HCT116 (cell line): ENCODE measurements around the gene CHERP. TPM values are rescaled to one million over a fixed set of nuclear protein-coding genes. Genes with fewer than 3 reads are reported as not detected.

Source experiments
- ATAC-seq: fragments of 200-7000 bp; cut with Tn5 transposase; 2 replicates; pipeline ENCODE4 v1.9.1; 2020; ENCODE audit warnings: mild to moderate bottlenecking, moderate library complexity
- BruUV-seq: library from RNA; stranded (reverse); fragments of 400-500 nt; replicated peaks from 2 replicates; lab custom pipeline; 2021; lab: Mats Ljungman, UMichigan
- CTCF ChIA-PET: fragments of 300-600 bp; sonication (Branson Sonifier 250); formaldehyde crosslinking; loops from one replicate; lab custom pipeline; 2021; ENCODE audit warnings: antibody characterized with exemption; lab: Charles Lee
- POLR2A ChIA-PET: fragments of 300-600, 350-600 bp; sonication (Branson Sonifier 250); formaldehyde crosslinking; loops from one replicate; lab custom pipeline; 2021; ENCODE audit warnings: antibody characterized with exemption; lab: Charles Lee
- RAD21 ChIA-PET, 2 experiments: fragments of 300-600 bp; sonication (Branson Sonifier 250); formaldehyde crosslinking; loops; one replicate each; lab custom pipeline; 2023; ENCODE audit warnings: low total read pairs in 2 of 2; ENCODE audit not compliant: uncharacterized antibody in 2 of 2, unreplicated experiment in 2 of 2, low non-redundant PET in 1 of 2; lab: Charles Lee
- DNase-seq: peaks from one replicate; pipeline ENCODE4 v3.0.0-alpha.2; 2010; ENCODE audit warnings: low read depth, low spot score
- H2AFZ ChIP-seq: fragments of 200-600 bp; shearing (Covaris generic), sonication (generic); 2 replicates; pipeline ENCODE4 v1.6.1; 2017; ENCODE audit warnings: low read depth, mixed run types, mixed read lengths, antibody characterized with exemption, low read length; ENCODE audit not compliant: poor library complexity, severe bottlenecking
- H3K27ac ChIP-seq: 2 replicates; pipeline ENCODE4 v1.5.1; 2012; ENCODE audit warnings: low read depth, low read length
- H3K27me3 ChIP-seq: fragments of 200-600 bp; sonication (generic); 2 replicates; pipeline ENCODE4 v1.6.1; 2016; ENCODE audit warnings: mixed run types, low read length, mixed read lengths; ENCODE audit not compliant: insufficient read depth
- H3K36me3 ChIP-seq, 2 experiments: fragments of 200-500 bp in 1 of 2; fragments of 200-600 bp in 1 of 2; sonication (Bioruptor generic) in 1 of 2; sonication (generic) in 1 of 2; 2 replicates each; pipeline versions ENCODE4 v1.5.1 to v1.6.1; 2014 to 2016; ENCODE audit warnings: low read length in 2 of 2, inconsistent platforms in 1 of 2, mixed read lengths in 1 of 2, mixed run types in 1 of 2; ENCODE audit not compliant: insufficient read depth in 2 of 2, control insufficient read depth in 1 of 2
- H3K4me1 ChIP-seq, 2 experiments: fragments of 200-600 bp in 1 of 2; sonication (generic) in 1 of 2; 2 replicates each; pipeline versions ENCODE4 v1.5.1 to v1.6.1; 2012 to 2017; ENCODE audit warnings: low read length in 2 of 2, inconsistent platforms in 1 of 2, mild to moderate bottlenecking in 1 of 2, mixed read lengths in 1 of 2, mixed run types in 1 of 2, moderate library complexity in 1 of 2; ENCODE audit not compliant: insufficient read depth in 2 of 2, control insufficient read depth in 1 of 2
- H3K4me2 ChIP-seq: fragments of 200-600 bp; sonication (generic); 2 replicates; pipeline ENCODE4 v1.6.1; 2017; ENCODE audit warnings: mixed run types, low read length, mixed read lengths
- H3K4me3 ChIP-seq, 2 experiments: fragments of 200-600 bp in 1 of 2; sonication (generic) in 1 of 2; replicated peaks in 1 of 2; 2 replicates each; pipeline ENCODE4 v1.5.1; 2011 to 2016; ENCODE audit warnings: low read length in 2 of 2, control low read depth in 1 of 2, low read depth in 1 of 2, mild to moderate bottlenecking in 1 of 2, mixed read lengths in 1 of 2, mixed run types in 1 of 2
- H3K79me2 ChIP-seq: fragments of 200-600 bp; sonication (generic); 2 replicates; pipeline ENCODE4 v1.6.1; 2017; ENCODE audit warnings: mild to moderate bottlenecking, mixed run types, low read length, moderate library complexity, mixed read lengths; ENCODE audit not compliant: insufficient read depth
- H3K9ac ChIP-seq: fragments of 200-600 bp; sonication (generic); 2 replicates; pipeline ENCODE4 v1.6.1; 2016; ENCODE audit warnings: low read length, mixed read lengths
- H3K9me2 ChIP-seq: fragments of 200-600 bp; sonication (generic), shearing (Covaris generic); 2 replicates; pipeline ENCODE4 v1.6.1; 2017; ENCODE audit warnings: mixed run types, mild to moderate bottlenecking, moderate library complexity; ENCODE audit not compliant: insufficient read depth
- H3K9me3 ChIP-seq, 2 experiments: fragments of 200-500 bp in 1 of 2; fragments of 200-600 bp in 1 of 2; sonication (Bioruptor generic) in 1 of 2; sonication (generic) in 1 of 2; 2 replicates each; pipeline ENCODE4 v1.6.1; 2014 to 2017; ENCODE audit warnings: low read length in 2 of 2, mixed read lengths in 2 of 2, inconsistent platforms in 1 of 2, low read depth in 1 of 2, mild to moderate bottlenecking in 1 of 2, mixed run types in 1 of 2, moderate library complexity in 1 of 2; ENCODE audit not compliant: control insufficient read depth in 1 of 2, insufficient read depth in 1 of 2
- H4K20me1 ChIP-seq: fragments of 200-600 bp; sonication (generic), shearing (Covaris generic); 2 replicates; pipeline ENCODE4 v1.6.1; 2017; ENCODE audit warnings: mixed run types, mild to moderate bottlenecking, moderate library complexity; ENCODE audit not compliant: insufficient read depth
- ATF3 ChIP-seq: IDR thresholded peaks from 2 replicates; pipeline ENCODE4 v1.6.1; 2012
- CBX3 ChIP-seq: IDR thresholded peaks from 2 replicates; pipeline ENCODE4 v1.6.1; 2012; ENCODE audit warnings: low read depth
- EGR1 ChIP-seq: IDR thresholded peaks from 2 replicates; pipeline ENCODE4 v1.6.1; 2012; ENCODE audit warnings: low read depth
- ELF1 ChIP-seq: IDR thresholded peaks from 2 replicates; pipeline ENCODE4 v1.6.1; 2012; ENCODE audit warnings: low read depth, borderline replicate concordance
- EZH2 ChIP-seq: fragments of 200-600 bp; sonication (generic); IDR thresholded peaks from 2 replicates; pipeline ENCODE4 v1.6.1; 2017; ENCODE audit warnings: antibody characterized with exemption, mixed run types
- FOSL1 ChIP-seq: IDR thresholded peaks from 2 replicates; pipeline ENCODE4 v1.6.1; 2012; ENCODE audit warnings: low read depth
- POLR2A ChIP-seq: IDR thresholded peaks from 2 replicates; pipeline ENCODE4 v1.7.0; 2011; ENCODE audit warnings: borderline replicate concordance; ENCODE audit not compliant: insufficient read depth, insufficient read length; ENCODE audit errors: extremely low read depth
- POLR2AphosphoS5 ChIP-seq: IDR thresholded peaks from 2 replicates; pipeline ENCODE4 v1.6.1; 2011; ENCODE audit warnings: mild to moderate bottlenecking, low read depth, low read length, moderate library complexity
- SIN3A ChIP-seq: IDR thresholded peaks from 2 replicates; pipeline ENCODE4 v1.6.1; 2012; ENCODE audit warnings: low read depth
- SP1 ChIP-seq: IDR thresholded peaks from 2 replicates; pipeline ENCODE4 v1.6.1; 2012; ENCODE audit warnings: low read depth
- TCF7L2 ChIP-seq: IDR thresholded peaks from 2 replicates; pipeline ENCODE4 v1.7.0; 2011; ENCODE audit warnings: borderline replicate concordance, inconsistent platforms; ENCODE audit not compliant: insufficient read depth, insufficient read length; ENCODE audit errors: extremely low read depth
- YY1 ChIP-seq: IDR thresholded peaks from 2 replicates; pipeline ENCODE4 v1.6.1; 2011; ENCODE audit warnings: low read length, low read depth, moderate library complexity, mild to moderate bottlenecking; ENCODE audit not compliant: insufficient replicate concordance; ENCODE audit errors: extremely low read depth
- ZNF274 ChIP-seq: fragments of 200-500 bp; sonication (Bioruptor generic); IDR thresholded peaks from 2 replicates; pipeline ENCODE4 v1.6.1; 2014; ENCODE audit warnings: mild to moderate bottlenecking, low read depth, low read length, inconsistent platforms
- intact Hi-C: fragments of 100-400 bp; cut with micrococcal nuclease; formaldehyde crosslinking; loops from 2 replicates; pipeline ENCODE4 v1.10.0; 2022
- total RNA-seq: library from RNA; stranded (reverse); gene quantifications from one replicate; pipeline ENCODE4 v1.2.1, GENCODE V29; 2021; ENCODE audit not compliant: unreplicated experiment
- TF ChIP-seq, protein P1 (sequence below), 3 experiments: fragments of 200-600 bp in 1 of 3; sonication (generic) in 1 of 3; IDR thresholded peaks in 2 of 3; conservative IDR thresholded peaks in 1 of 3; 2 replicates each; pipeline ENCODE4 v1.5.1; 2012 to 2017; ENCODE audit warnings: low read depth in 2 of 3, low read length in 2 of 3, antibody characterized with exemption in 1 of 3, borderline replicate concordance in 1 of 3, control low read depth in 1 of 3, mild to moderate bottlenecking in 1 of 3, mixed read lengths in 1 of 3, mixed run types in 1 of 3, moderate library complexity in 1 of 3; ENCODE audit not compliant: insufficient read depth in 1 of 3
- TF ChIP-seq, protein P2 (sequence below): IDR thresholded peaks from 2 replicates; pipeline ENCODE4 v1.6.1; 2012; ENCODE audit warnings: low read depth

CHERP gene
- total RNA-seq, 1 experiment from 2014 or later = 65.8 TPM

- no peaks in the 10 kb centered on the region for H3K9me2 ChIP-seq
- ChIA-PET POLR2A (no interaction called here), RAD21 (no interaction called here), CTCF (no interaction called here)
- no peak for DNase-seq
- peaks cover 32 to 41% of the 10 kb centered on the region in 2 experiments for H3K36me3 ChIP-seq
- H3K27me3 ChIP-seq = no peaks in the 10 kb centered on the region
- peaks cover 31% of the 10 kb centered on the region; the same call in 1 of the 2 replicates for H3K79me2 ChIP-seq
- no peaks in the 10 kb centered on the region for H3K9me3 ChIP-seq
- intact Hi-C loops = no loop called here
- no peak for TF ChIP-seq CBX3
- no peak for TF ChIP-seq ATF3
- no peak for TF ChIP-seq TCF7L2
- no peak for TF ChIP-seq FOSL1
- no peak for TF ChIP-seq SIN3A
- no peak for TF ChIP-seq EGR1
- TF ChIP-seq, protein P1, sequence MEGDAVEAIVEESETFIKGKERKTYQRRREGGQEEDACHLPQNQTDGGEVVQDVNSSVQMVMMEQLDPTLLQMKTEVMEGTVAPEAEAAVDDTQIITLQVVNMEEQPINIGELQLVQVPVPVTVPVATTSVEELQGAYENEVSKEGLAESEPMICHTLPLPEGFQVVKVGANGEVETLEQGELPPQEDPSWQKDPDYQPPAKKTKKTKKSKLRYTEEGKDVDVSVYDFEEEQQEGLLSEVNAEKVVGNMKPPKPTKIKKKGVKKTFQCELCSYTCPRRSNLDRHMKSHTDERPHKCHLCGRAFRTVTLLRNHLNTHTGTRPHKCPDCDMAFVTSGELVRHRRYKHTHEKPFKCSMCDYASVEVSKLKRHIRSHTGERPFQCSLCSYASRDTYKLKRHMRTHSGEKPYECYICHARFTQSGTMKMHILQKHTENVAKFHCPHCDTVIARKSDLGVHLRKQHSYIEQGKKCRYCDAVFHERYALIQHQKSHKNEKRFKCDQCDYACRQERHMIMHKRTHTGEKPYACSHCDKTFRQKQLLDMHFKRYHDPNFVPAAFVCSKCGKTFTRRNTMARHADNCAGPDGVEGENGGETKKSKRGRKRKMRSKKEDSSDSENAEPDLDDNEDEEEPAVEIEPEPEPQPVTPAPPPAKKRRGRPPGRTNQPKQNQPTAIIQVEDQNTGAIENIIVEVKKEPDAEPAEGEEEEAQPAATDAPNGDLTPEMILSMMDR (IDR thresholded peaks at IDR 0.05 in 2 of 3, conservative IDR thresholded peaks at IDR 0.05 in 1 of 3; ENCODE audit: borderline replicate concordance in 1 of 3, insufficient read depth in 1 of 3, low read depth in 2 of 3, low read length in 2 of 3) = no peak
- TF ChIP-seq, protein P2, sequence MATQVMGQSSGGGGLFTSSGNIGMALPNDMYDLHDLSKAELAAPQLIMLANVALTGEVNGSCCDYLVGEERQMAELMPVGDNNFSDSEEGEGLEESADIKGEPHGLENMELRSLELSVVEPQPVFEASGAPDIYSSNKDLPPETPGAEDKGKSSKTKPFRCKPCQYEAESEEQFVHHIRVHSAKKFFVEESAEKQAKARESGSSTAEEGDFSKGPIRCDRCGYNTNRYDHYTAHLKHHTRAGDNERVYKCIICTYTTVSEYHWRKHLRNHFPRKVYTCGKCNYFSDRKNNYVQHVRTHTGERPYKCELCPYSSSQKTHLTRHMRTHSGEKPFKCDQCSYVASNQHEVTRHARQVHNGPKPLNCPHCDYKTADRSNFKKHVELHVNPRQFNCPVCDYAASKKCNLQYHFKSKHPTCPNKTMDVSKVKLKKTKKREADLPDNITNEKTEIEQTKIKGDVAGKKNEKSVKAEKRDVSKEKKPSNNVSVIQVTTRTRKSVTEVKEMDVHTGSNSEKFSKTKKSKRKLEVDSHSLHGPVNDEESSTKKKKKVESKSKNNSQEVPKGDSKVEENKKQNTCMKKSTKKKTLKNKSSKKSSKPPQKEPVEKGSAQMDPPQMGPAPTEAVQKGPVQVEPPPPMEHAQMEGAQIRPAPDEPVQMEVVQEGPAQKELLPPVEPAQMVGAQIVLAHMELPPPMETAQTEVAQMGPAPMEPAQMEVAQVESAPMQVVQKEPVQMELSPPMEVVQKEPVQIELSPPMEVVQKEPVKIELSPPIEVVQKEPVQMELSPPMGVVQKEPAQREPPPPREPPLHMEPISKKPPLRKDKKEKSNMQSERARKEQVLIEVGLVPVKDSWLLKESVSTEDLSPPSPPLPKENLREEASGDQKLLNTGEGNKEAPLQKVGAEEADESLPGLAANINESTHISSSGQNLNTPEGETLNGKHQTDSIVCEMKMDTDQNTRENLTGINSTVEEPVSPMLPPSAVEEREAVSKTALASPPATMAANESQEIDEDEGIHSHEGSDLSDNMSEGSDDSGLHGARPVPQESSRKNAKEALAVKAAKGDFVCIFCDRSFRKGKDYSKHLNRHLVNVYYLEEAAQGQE = no peak
- no peak for TF ChIP-seq POLR2AphosphoS5
- TF ChIP-seq ZNF274 = no peak
- no peak for TF ChIP-seq YY1
- no peak for TF ChIP-seq SP1
- TF ChIP-seq POLR2A = no peak
- TF ChIP-seq EZH2 = no peak
- no peak for TF ChIP-seq ELF1
- H3K4me1 ChIP-seq = peaks cover 5 to 14% of the 10 kb centered on the region in 2 experiments
- H2AFZ ChIP-seq = no peak overlapping the region
- no peaks in the 10 kb centered on the region for H4K20me1 ChIP-seq
- H3K9ac ChIP-seq = no peak overlapping the region
- no TSS peak for BruUV-seq
- no peak overlapping the region for H3K4me3 ChIP-seq
- ATAC-seq = no peak
- H3K27ac ChIP-seq = no peak overlapping the region
- no peak overlapping the region for H3K4me2 ChIP-seq
These were observed 22.6 kb upstream of the CHERP start for GRCh38 chr19:16564842-16565241.
